WTC11 (cell line): ENCODE measurements around the gene PTPRN2.

ENCODE experiments used
- TCF7 ChIP-seq: sonication (generic); formaldehyde crosslinking; IDR thresholded peaks from 2 replicates; pipeline ENCODE4 v1.8.0; 2022; ENCODE audit warnings: mild to moderate bottlenecking, low read depth, missing genetic modification reagents, moderate library complexity
- ZNF263 ChIP-seq: sonication (generic); formaldehyde crosslinking; IDR thresholded peaks from 2 replicates; pipeline ENCODE4 v1.8.1; 2022; ENCODE audit warnings: low read depth, mild to moderate bottlenecking, moderate library complexity, missing genetic modification reagents
- TF ChIP-seq, protein P1 (sequence below): fragments of 200-600 bp; IDR thresholded peaks from 2 replicates; pipeline ENCODE4 v1.8.0; 2022; ENCODE audit warnings: antibody characterized with exemption

DNA sequence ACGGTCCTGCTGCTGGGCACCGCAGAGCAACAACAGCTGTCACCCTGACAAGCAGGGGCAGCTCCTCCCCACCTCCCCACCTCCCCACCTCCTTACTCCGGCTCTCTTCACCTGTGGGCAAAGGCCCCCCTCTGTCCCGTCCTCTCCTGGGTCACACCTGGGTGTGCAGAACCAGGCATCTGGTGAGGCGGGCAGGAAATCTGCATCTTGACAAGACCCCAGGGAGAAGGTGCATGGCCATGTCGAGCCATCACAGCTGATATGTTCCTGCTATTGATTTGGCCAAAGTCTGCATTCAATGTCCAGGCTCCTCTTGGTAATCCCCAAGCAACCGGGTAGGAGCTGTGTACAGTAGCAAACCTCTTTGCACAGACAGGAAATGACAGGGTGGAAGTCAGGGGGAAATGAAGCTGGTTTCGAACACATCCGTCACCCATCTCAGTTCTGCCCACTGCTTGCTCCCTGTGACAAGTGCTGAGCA lies 696.7 kb downstream of the PTPRN2 start:
- TF ChIP-seq ZNF263 (CRISPR knock-in tag), result no peak
- TF ChIP-seq, protein P1, sequence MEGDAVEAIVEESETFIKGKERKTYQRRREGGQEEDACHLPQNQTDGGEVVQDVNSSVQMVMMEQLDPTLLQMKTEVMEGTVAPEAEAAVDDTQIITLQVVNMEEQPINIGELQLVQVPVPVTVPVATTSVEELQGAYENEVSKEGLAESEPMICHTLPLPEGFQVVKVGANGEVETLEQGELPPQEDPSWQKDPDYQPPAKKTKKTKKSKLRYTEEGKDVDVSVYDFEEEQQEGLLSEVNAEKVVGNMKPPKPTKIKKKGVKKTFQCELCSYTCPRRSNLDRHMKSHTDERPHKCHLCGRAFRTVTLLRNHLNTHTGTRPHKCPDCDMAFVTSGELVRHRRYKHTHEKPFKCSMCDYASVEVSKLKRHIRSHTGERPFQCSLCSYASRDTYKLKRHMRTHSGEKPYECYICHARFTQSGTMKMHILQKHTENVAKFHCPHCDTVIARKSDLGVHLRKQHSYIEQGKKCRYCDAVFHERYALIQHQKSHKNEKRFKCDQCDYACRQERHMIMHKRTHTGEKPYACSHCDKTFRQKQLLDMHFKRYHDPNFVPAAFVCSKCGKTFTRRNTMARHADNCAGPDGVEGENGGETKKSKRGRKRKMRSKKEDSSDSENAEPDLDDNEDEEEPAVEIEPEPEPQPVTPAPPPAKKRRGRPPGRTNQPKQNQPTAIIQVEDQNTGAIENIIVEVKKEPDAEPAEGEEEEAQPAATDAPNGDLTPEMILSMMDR, result no peak
- TF ChIP-seq TCF7 (CRISPR knock-in tag), result no peak
